Upper lobe of left lung (tissue), 6 donors: ENCODE measurements around the gene SULF2. TPM values are rescaled to one million over a fixed set of nuclear protein-coding genes. Genes with fewer than 3 reads are reported as not detected.

Source experiments
- ATAC-seq, 2 donors: fragments of 200-7000 bp; cut with Tn5 transposase; one replicate each; pipeline ENCODE4 v1.9.1; 2022; ENCODE audit warnings: mild to moderate bottlenecking in 2 of 2, moderate library complexity in 2 of 2; ENCODE audit not compliant: low FRiP score in 2 of 2
- DNase-seq, 2 donors: peaks; one replicate each; pipeline ENCODE4 v3.0.0-alpha.2; 2019 to 2020
- H3K27ac ChIP-seq, 4 donors: fragments of 200-600 bp; sonication (generic); one replicate each; pipeline ENCODE4 v1.5.1; 2016 to 2019
- H3K27me3 ChIP-seq, 4 donors: fragments of 200-600 bp; sonication (generic); one replicate each; pipeline ENCODE4 v1.5.1; 2017 to 2019
- H3K36me3 ChIP-seq, 4 donors: fragments of 200-600 bp; sonication (generic); one replicate each; pipeline ENCODE4 v1.5.1; 2016 to 2019
- H3K4me1 ChIP-seq, 4 donors: fragments of 200-600 bp; sonication (generic); one replicate each; pipeline ENCODE4 v1.5.1; 2018 to 2019
- H3K4me3 ChIP-seq, 4 donors: fragments of 200-600 bp; sonication (generic); one replicate each; pipeline ENCODE4 v1.5.1; 2017 to 2019; ENCODE audit warnings: mild to moderate bottlenecking in 2 of 4, moderate library complexity in 1 of 4
- H3K9me3 ChIP-seq, 4 donors: fragments of 200-600 bp; sonication (generic); one replicate each; pipeline ENCODE4 v1.5.1; 2018 to 2019
- CTCF ChIP-seq, 6 experiments: fragments of 450-650 bp in 4 of 6; fragments of 200-600 bp in 2 of 6; sonication (generic) in 2 of 6; IDR thresholded peaks; one replicate each; pipeline ENCODE4 v1.5.1; 2016 to 2019; ENCODE audit warnings: antibody characterized with exemption in 6 of 6
- EP300 ChIP-seq, 4 donors: sonication (generic); formaldehyde crosslinking; IDR thresholded peaks; one replicate each; pipeline ENCODE4 v1.5.1; 2017; ENCODE audit warnings: antibody characterized with exemption in 4 of 4, control low read depth in 2 of 4
- POLR2A ChIP-seq, 4 donors: fragments of 450-650 bp; IDR thresholded peaks; one replicate each; pipeline ENCODE4 v1.5.1; 2016 to 2017; ENCODE audit warnings: antibody characterized with exemption in 4 of 4, mild to moderate bottlenecking in 2 of 4
- POLR2AphosphoS5 ChIP-seq, 2 donors: sonication (generic); formaldehyde crosslinking; IDR thresholded peaks; one replicate each; pipeline ENCODE4 v1.5.1; 2017; ENCODE audit warnings: antibody characterized with exemption in 2 of 2
- WGBS, 2 donors: methylation state at CpG; one replicate each; pipeline ENCODE4 v1.1.5; 2017 to 2018; 5-methylcytosine and 5-hydroxymethylcytosine counted together
- total RNA-seq, 6 donors: library from RNA; depleted of rRNA in 4 of 6; stranded (reverse); fragments of >200 nt in 4 of 6; gene quantifications; one replicate each; pipeline versions ENCODE4 v1.1.0 to v1.2.1, GENCODE V29; 2016 to 2021
- donor health status: DM: no; HTN: no; CAD: no; lungs with moderate emphysema.
- donor health status: DM: no; HTN: yes; CAD: no; lungs with severe emphysema.

Gene SULF2
- total RNA-seq, 6 donors from 2014 or later: 15.0 to 63.8 (median 21.7) TPM

GRCh38 chr20:47814632-47815415 is 29.5 kb upstream of the SULF2 start:
- Histone ChIP-seq H3K27ac (no peak overlapping the region), H3K27me3 (peaks cover 0 to 7% (median 2%) of the 10 kb centered on the region in 4 donors), H3K4me3 (no peak overlapping the region), H3K9me3 (peaks cover 0 to 2% (median 0%) of the 10 kb centered on the region in 4 donors), H3K4me1 (no peaks in the 10 kb centered on the region), H3K36me3 (no peaks in the 10 kb centered on the region)
- 76 to 91% methylated on average over 4 of the region's 4 CpGs for WGBS, 2 donors
- no peak for DNase-seq
- peak in 1 of 2 donors; percentile 23 for ATAC-seq
- TF ChIP-seq EP300 (IDR thresholded peaks at IDR 0.05) (no peak), CTCF (IDR thresholded peaks at IDR 0.05) (no peak), POLR2AphosphoS5 (IDR thresholded peaks at IDR 0.05) (no peak), POLR2A (IDR thresholded peaks at IDR 0.05) (no peak)

- no peaks in the 10 kb centered on the region for H3K36me3 ChIP-seq
- TF ChIP-seq POLR2A (IDR thresholded peaks at IDR 0.05) (no peak), POLR2AphosphoS5 (IDR thresholded peaks at IDR 0.05) (no peak), EP300 (IDR thresholded peaks at IDR 0.05) (no peak), CTCF (IDR thresholded peaks at IDR 0.05) (no peak)
- H3K4me1 ChIP-seq: no peaks in the 10 kb centered on the region
- peaks cover 0 to 4% (median 1%) of the 10 kb centered on the region in 4 donors for H3K27me3 ChIP-seq
- DNase-seq (no peak), ATAC-seq (no peak)
- no peak overlapping the region for H3K27ac ChIP-seq
- no peak overlapping the region for H3K4me3 ChIP-seq
- WGBS, 2 donors: 70 to 72% methylated on average over 12 to 18 of the region's 18 CpGs
- H3K9me3 ChIP-seq: peaks cover 0 to 2% (median 0%) of the 10 kb centered on the region in 4 donors
These were observed 25.6 kb upstream of the SULF2 start for GRCh38 chr20:47810721-47811347.

- Histone ChIP-seq H3K4me1 (no peaks in the 10 kb centered on the region), H3K4me3 (no peak overlapping the region), H3K27me3 (peaks cover 0 to 4% (median 0%) of the 10 kb centered on the region in 4 donors), H3K27ac (no peak overlapping the region), H3K36me3 (no peaks in the 10 kb centered on the region), H3K9me3 (peaks cover 0 to 2% (median 0%) of the 10 kb centered on the region in 4 donors)
- DNase-seq: no peak
- 64 to 75% methylated on average over 6 of the region's 6 CpGs for WGBS, 2 donors
- TF ChIP-seq POLR2AphosphoS5 (IDR thresholded peaks at IDR 0.05) (no peak), POLR2A (IDR thresholded peaks at IDR 0.05) (no peak), CTCF (IDR thresholded peaks at IDR 0.05) (no peak), EP300 (IDR thresholded peaks at IDR 0.05) (no peak)
- ATAC-seq: no peak
These were observed 24.9 kb upstream of the SULF2 start for GRCh38 chr20:47810116-47810677.

- no peak overlapping the region for H3K4me3 ChIP-seq
- TF ChIP-seq POLR2AphosphoS5 (IDR thresholded peaks at IDR 0.05) (no peak), CTCF (IDR thresholded peaks at IDR 0.05) (no peak), POLR2A (IDR thresholded peaks at IDR 0.05) (no peak), EP300 (IDR thresholded peaks at IDR 0.05) (no peak)
- H3K4me1 ChIP-seq: no peaks in the 10 kb centered on the region
- WGBS, 2 donors: 78 to 85% methylated on average over 13 to 15 of the region's 15 CpGs
- peak in 1 of 2 donors; percentile 12 for ATAC-seq
- H3K27ac ChIP-seq: no peak overlapping the region
- no peaks in the 10 kb centered on the region for H3K36me3 ChIP-seq
- H3K9me3 ChIP-seq: no peaks in the 10 kb centered on the region
- H3K27me3 ChIP-seq: peaks cover 0 to 4% (median 0%) of the 10 kb centered on the region in 4 donors
- DNase-seq: no peak
These were observed 24.1 kb upstream of the SULF2 start for GRCh38 chr20:47809161-47809960.
